Common myeloid progenitor, CD34-positive (primary cell): ENCODE data around the gene RAPGEFL1.
A peak's percentile ranks its signal among the peaks of the same experiment; 100 is the strongest.
"Not testable (repeated sequence)": the region's sequence is repeated elsewhere in the genome, so short reads cannot be mapped to it uniquely, and the experiment has no call there.

Experiments
- CTCF ChIA-PET: fragments of 350-600 bp; sonication (Branson Sonifier 250); formaldehyde crosslinking; loops from one replicate; lab custom pipeline; 2021; ENCODE audit warnings: antibody characterized with exemption; lab: Charles Lee
- POLR2A ChIA-PET: fragments of 350-600 bp; sonication (Branson Sonifier 250); formaldehyde crosslinking; loops from one replicate; lab custom pipeline; 2021; ENCODE audit warnings: antibody characterized with exemption; lab: Charles Lee
- DNase-seq, 3 donors: peaks; one replicate each; pipeline versions ENCODE4 v3.0.0 to v3.0.0-alpha.2; 2013
- H3K27ac ChIP-seq, 2 experiments: 1 replicate in 1 of 2; 2 replicates in 1 of 2; pipeline ENCODE4 v1.7.0; 2013; ENCODE audit warnings: inconsistent platforms in 2 of 2, low read length in 2 of 2, mild to moderate bottlenecking in 2 of 2, low read depth in 1 of 2, moderate library complexity in 1 of 2; ENCODE audit not compliant: severe bottlenecking in 2 of 2, insufficient read depth in 1 of 2, poor library complexity in 1 of 2
- H3K27me3 ChIP-seq, 5 experiments: replicated peaks in 2 of 5; 1 replicate in 3 of 5; 2 replicates in 2 of 5; pipeline versions ENCODE4 v1.6.1 to v1.7.0; 2013; ENCODE audit warnings: low read length in 4 of 5, mild to moderate bottlenecking in 2 of 5, moderate library complexity in 2 of 5, inconsistent platforms in 1 of 5; ENCODE audit not compliant: insufficient read depth in 5 of 5, control insufficient read depth in 4 of 5
- H3K36me3 ChIP-seq, 4 experiments: 1 replicate in 2 of 4; 2 replicates in 2 of 4; pipeline versions ENCODE4 v1.6.1 to v1.7.0; 2013; ENCODE audit warnings: low read length in 3 of 4, control low read depth in 1 of 4, mild to moderate bottlenecking in 1 of 4; ENCODE audit not compliant: control insufficient read depth in 4 of 4, insufficient read depth in 4 of 4
- H3K4me1 ChIP-seq, 4 experiments: 1 replicate in 3 of 4; 2 replicates in 1 of 4; pipeline versions ENCODE4 v1.6.1 to v1.7.1; 2013; ENCODE audit warnings: low read length in 3 of 4, mild to moderate bottlenecking in 3 of 4, control low read depth in 1 of 4, inconsistent platforms in 1 of 4, moderate library complexity in 1 of 4; ENCODE audit not compliant: control insufficient read depth in 4 of 4, insufficient read depth in 4 of 4; ENCODE audit errors: control extremely low read depth in 1 of 4
- H3K4me3 ChIP-seq, 7 experiments: 1 replicate in 4 of 7; 2 replicates in 3 of 7; pipeline versions ENCODE4 v1.5.1 to v1.7.0; 2013; ENCODE audit warnings: mild to moderate bottlenecking in 7 of 7, low read length in 6 of 7, moderate library complexity in 6 of 7, inconsistent platforms in 2 of 7, low read depth in 2 of 7, control low read depth in 1 of 7; ENCODE audit not compliant: insufficient read depth in 4 of 7, control insufficient read depth in 1 of 7; ENCODE audit errors: extremely low read depth in 1 of 7
- H3K9me3 ChIP-seq, 5 experiments: 1 replicate in 4 of 5; 2 replicates in 1 of 5; pipeline versions ENCODE4 v1.6.1 to v1.7.1; 2013; ENCODE audit warnings: low read length in 4 of 5, mild to moderate bottlenecking in 2 of 5, inconsistent platforms in 1 of 5, low read depth in 1 of 5, moderate library complexity in 1 of 5; ENCODE audit not compliant: control insufficient read depth in 4 of 5, insufficient read depth in 2 of 5; ENCODE audit errors: control extremely low read depth in 1 of 5
- WGBS: methylation state at CpG from one replicate; pipeline ENCODE4 v1.1.5; 2013; ENCODE audit not compliant: insufficient coverage; 5-methylcytosine and 5-hydroxymethylcytosine counted together

Gene RAPGEFL1

GRCh38 chr17:40218006-40218739, 40.9 kb downstream of the RAPGEFL1 start:
- POLR2A ChIA-PET: interaction anchor here (1.0 to 1.4 kb wide), 2 partner anchors 14 to 72 kb away, joined by 3 to 4 read pairs; no protein-coding TSS in a partner anchor
- H3K4me3 ChIP-seq: peak overlapping the region in 4 of 7 experiments; percentile 56 to 88 (median 86)
- 98% methylated on average over 6 of the region's 7 CpGs for WGBS

GRCh38 chr17:40218740-40219593, 41.7 kb downstream of the RAPGEFL1 start, which contains the start of gene WIPF2:
WIPF2 (plus strand) TSS chr17:40219304; CDS start chr17:40256460, 37,156 bp downstream.
- POLR2A ChIA-PET: interaction anchor here (0.6 to 1.4 kb wide), 3 partner anchors 15 to 314 kb away, joined by 3 to 4 read pairs (median 3); no protein-coding TSS in a partner anchor
- Histone ChIP-seq H3K27ac (peak within 1 kb of the TSS; percentile 93 to 96), H3K27me3 (no peaks in the 10 kb centered on the region), H3K4me3 (peak within 1 kb of the TSS; percentile 40 to 94 (median 87)), H3K4me1 (peaks cover 0 to 12% (median 7%) of the 10 kb centered on the region in 4 experiments), H3K36me3 (peaks cover 0 to 2% (median 0%) of the 10 kb centered on the region in 4 experiments), H3K9me3 (no peaks in the 10 kb centered on the region)
- CTCF ChIA-PET: interaction anchor here (0.5 to 3.0 kb wide), 14 partner anchors 10 to 139 kb away, joined by 3 to 21 read pairs (median 4); partner anchors contain the start of gene CDC6
- WGBS: under 1% methylated on average over 36 of the region's 59 CpGs
- peak; percentile 98 to 99 (median 98) for DNase-seq

More at GRCh38 chr17:40218006-40218739, 40.9 kb downstream of the RAPGEFL1 start:
- peak in 1 of 3 donors; percentile 16 for DNase-seq
- H3K36me3 ChIP-seq: peaks cover 0 to under 1% (median 0%) of the 10 kb centered on the region in 4 experiments
- H3K27me3 ChIP-seq: no peaks in the 10 kb centered on the region
- H3K4me1 ChIP-seq: peaks cover 0 to 12% (median 7%) of the 10 kb centered on the region in 4 experiments
- CTCF ChIA-PET: interaction anchor here (0.5 to 3.0 kb wide), 13 partner anchors 9 to 140 kb away, joined by 3 to 21 read pairs (median 4); partner anchors contain the start of gene CDC6
- peak overlapping the region; percentile 93 to 96 for H3K27ac ChIP-seq
- no peaks in the 10 kb centered on the region for H3K9me3 ChIP-seq

GRCh38 chr17:40219594-40220338, 42.5 kb downstream of the RAPGEFL1 start:
- 4% methylated on average over 17 of the region's 24 CpGs for WGBS
- ChIA-PET POLR2A (interaction anchor here (0.5 to 1.4 kb wide), 4 partner anchors 16 to 313 kb away, joined by 3 to 4 read pairs (median 4); no protein-coding TSS in a partner anchor), CTCF (interaction anchor here (1.0 to 3.0 kb wide), 8 partner anchors 11 to 138 kb away, joined by 3 to 21 read pairs (median 6); partner anchors contain the start of gene CDC6)
- peak overlapping the region; percentile 40 to 94 (median 87) for H3K4me3 ChIP-seq
- no peaks in the 10 kb centered on the region for H3K27me3 ChIP-seq
- H3K9me3 ChIP-seq: no peaks in the 10 kb centered on the region
- peaks cover 0 to 6% (median 0%) of the 10 kb centered on the region in 4 experiments for H3K36me3 ChIP-seq
- DNase-seq: peak; percentile 65 to 79 (median 78)
- H3K4me1 ChIP-seq: peaks cover 0 to 12% (median 7%) of the 10 kb centered on the region in 4 experiments
- peak overlapping the region; percentile 80 to 93 for H3K27ac ChIP-seq

- Histone ChIP-seq H3K27me3 (no peaks in the 10 kb centered on the region), H3K9me3 (no peaks in the 10 kb centered on the region), H3K27ac (no peak overlapping the region), H3K36me3 (peaks cover 0 to 6% (median 3%) of the 10 kb centered on the region in 4 experiments), H3K4me1 (peaks cover 0 to 4% (median 4%) of the 10 kb centered on the region in 4 experiments), H3K4me3 (no peak overlapping the region)
- DNase-seq: no peak
- ChIA-PET CTCF (no interaction called here), POLR2A (interaction anchor here (0.6 kb wide), 2 partner anchors 120 to 121 kb away, joined by 4 to 8 read pairs; no protein-coding TSS in a partner anchor)
- WGBS: 100% methylated on average over 1 of the region's 5 CpGs
These were observed 47.7 kb downstream of the RAPGEFL1 start for GRCh38 chr17:40224718-40225550.

- peaks cover 2 to 10% (median 5%) of the 10 kb centered on the region in 4 experiments for H3K36me3 ChIP-seq
- 100% methylated on average over 1 of the region's 14 CpGs for WGBS
- H3K27ac ChIP-seq, H3K9me3 ChIP-seq, DNase-seq, H3K4me3 ChIP-seq, H3K27me3 ChIP-seq, H3K4me1 ChIP-seq, POLR2A ChIA-PET: not testable (repeated sequence)
- CTCF ChIA-PET: interaction anchor here (0.6 to 0.9 kb wide), 2 partner anchors 27 to 1801 kb away, joined by 3 to 4 read pairs; no protein-coding TSS in a partner anchor
These were observed 51.9 kb downstream of the RAPGEFL1 start for GRCh38 chr17:40229146-40229545.
